GM12878 (cell line): ENCODE data around the gene EMB. TPM values are rescaled to one million over a fixed set of nuclear protein-coding genes. Genes with fewer than 3 reads are reported as not detected.
"Not testable (repeated sequence)": the region's sequence is repeated elsewhere in the genome, so short reads cannot be mapped to it uniquely, and the experiment has no call there.

ENCODE experiments used
- ATAC-seq: fragments of 200-7000 bp; cut with Tn5 transposase; 3 replicates; pipeline ENCODE4 v1.9.1; 2020; ENCODE audit warnings: mild to moderate bottlenecking, moderate library complexity
- BruUV-seq: library from RNA; stranded (reverse); fragments of 400-500 nt; replicated peaks from 2 replicates; lab custom pipeline; 2021; lab: Mats Ljungman, UMichigan
- CTCF ChIA-PET: fragments of 300-600 bp; sonication (Branson Sonifier 250); formaldehyde crosslinking; extraction: SDS; loops from one replicate; lab custom pipeline; 2021; ENCODE audit warnings: inconsistent platforms; lab: Yijun Ruan, JAX
- POLR2A ChIA-PET: fragments of 350-600 bp; formaldehyde crosslinking; extraction: SDS; loops from one replicate; lab custom pipeline; 2021; ENCODE audit warnings: inconsistent platforms; lab: Charles Lee
- RAD21 ChIA-PET: fragments of 300-600 bp; sonication (Branson Sonifier 250); formaldehyde crosslinking; loops from one replicate; lab custom pipeline; 2023; ENCODE audit warnings: antibody characterized with exemption; ENCODE audit not compliant: unreplicated experiment; lab: Charles Lee
- SMC1A ChIA-PET: fragments of 300-600 bp; sonication (Branson Sonifier 250); formaldehyde crosslinking; loops from one replicate; lab custom pipeline; 2023; ENCODE audit not compliant: unreplicated experiment, uncharacterized antibody; lab: Charles Lee
- DNase-seq: peaks from one replicate; pipeline ENCODE4 v3.0.0-alpha.2; 2011; ENCODE audit warnings: low read depth, low spot score
- FAIRE-seq: peaks from 3 replicates; lab custom pipeline; 2011; peaks lifted over from hg19 to GRCh38; lab: Jason Lieb, UNC
- H2AFZ ChIP-seq: 2 replicates; pipeline ENCODE4 v1.6.0; 2011; ENCODE audit warnings: low read depth, low read length, control low read depth; ENCODE audit not compliant: control insufficient read depth
- H3K27ac ChIP-seq: 2 replicates; pipeline ENCODE4 v1.5.1; 2011; ENCODE audit warnings: control low read depth; ENCODE audit not compliant: control insufficient read depth, insufficient read depth
- H3K27me3 ChIP-seq, 2 experiments: replicated peaks in 1 of 2; 2 replicates each; pipeline versions ENCODE4 v1.6.0 to v1.6.1; 2011; ENCODE audit warnings: low read length in 1 of 2; ENCODE audit not compliant: control insufficient read depth in 2 of 2, insufficient read depth in 2 of 2
- H3K36me3 ChIP-seq, 2 experiments: 2 replicates each; pipeline ENCODE4 v1.5.1; 2011; ENCODE audit warnings: low read length in 1 of 2; ENCODE audit not compliant: control insufficient read depth in 2 of 2, insufficient read depth in 2 of 2
- H3K4me1 ChIP-seq: 2 replicates; pipeline ENCODE4 v1.6.1; 2011; ENCODE audit warnings: mild to moderate bottlenecking, low read length, moderate library complexity, mixed read lengths; ENCODE audit not compliant: control insufficient read depth, insufficient read depth
- H3K4me2 ChIP-seq: 2 replicates; pipeline ENCODE4 v1.6.0; 2011; ENCODE audit warnings: control low read depth; ENCODE audit not compliant: control insufficient read depth, insufficient read depth
- H3K4me3 ChIP-seq: fragments of 200-600 bp; sonication (generic); 2 replicates; pipeline ENCODE4 v1.5.1; 2016
- H3K79me2 ChIP-seq: 2 replicates; pipeline ENCODE4 v1.6.0; 2011; ENCODE audit warnings: low read length; ENCODE audit not compliant: control insufficient read depth, insufficient read depth
- H3K9ac ChIP-seq: 2 replicates; pipeline ENCODE4 v1.8.0; 2011; ENCODE audit warnings: low read length, control low read depth, mixed read lengths; ENCODE audit not compliant: control insufficient read depth, insufficient read depth
- H3K9me3 ChIP-seq: replicated peaks from 3 replicates; pipeline ENCODE4 v1.5.1; 2011; ENCODE audit warnings: mild to moderate bottlenecking, low read length; ENCODE audit not compliant: control insufficient read depth, insufficient read depth
- H4K20me1 ChIP-seq: 2 replicates; pipeline ENCODE4 v1.6.0; 2011; ENCODE audit not compliant: control insufficient read depth, insufficient read depth
- ATF2 ChIP-seq: IDR thresholded peaks from 2 replicates; pipeline ENCODE4 v1.6.1; 2012; ENCODE audit warnings: low read length, inconsistent platforms
- BCL3 ChIP-seq: IDR thresholded peaks from 2 replicates; pipeline ENCODE4 v1.6.1; 2011; ENCODE audit warnings: borderline replicate concordance, low read depth, mild to moderate bottlenecking, moderate library complexity, low read length; ENCODE audit not compliant: insufficient read depth, poor library complexity, severe bottlenecking
- CHD1 ChIP-seq: IDR thresholded peaks from 2 replicates; pipeline ENCODE4 v1.6.1; 2012; ENCODE audit warnings: low read depth, low read length, improper control_type of control experiment
- CREB1 ChIP-seq: IDR thresholded peaks from 2 replicates; pipeline ENCODE4 v1.6.1; 2012; ENCODE audit warnings: low read depth, mild to moderate bottlenecking, inconsistent platforms
- ESRRA ChIP-seq: IDR thresholded peaks from 2 replicates; pipeline ENCODE4 v1.6.1; 2012; ENCODE audit warnings: mild to moderate bottlenecking, low read length, improper control_type of control experiment
- MEF2B ChIP-seq: fragments of 450-650 bp; IDR thresholded peaks from 2 replicates; pipeline ENCODE4 v1.6.1; 2018; ENCODE audit warnings: mild to moderate bottlenecking, moderate library complexity; ENCODE audit not compliant: partially characterized antibody, poor library complexity, severe bottlenecking
- MTA2 ChIP-seq: fragments of 450-650 bp; IDR thresholded peaks from 2 replicates; pipeline ENCODE4 v1.6.1; 2016; ENCODE audit warnings: low read depth, mild to moderate bottlenecking, moderate library complexity
- RCOR1 ChIP-seq: conservative IDR thresholded peaks from 2 replicates; pipeline ENCODE4 v1.6.1; 2012; ENCODE audit warnings: low read depth, low read length, improper control_type of control experiment
- USF1 ChIP-seq: IDR thresholded peaks from 2 replicates; pipeline ENCODE4 v1.6.1; 2011; ENCODE audit warnings: borderline replicate concordance, low read depth, mild to moderate bottlenecking, moderate library complexity, mixed read lengths, low read length; ENCODE audit not compliant: insufficient read depth; ENCODE audit errors: extremely low read length
- WGBS: methylation state at CpG from one replicate; pipeline ENCODE4 v1.1.6; 2016; ENCODE audit warnings: low lambda C conversion rate; ENCODE audit not compliant: insufficient replicate concordance, insufficient coverage; ENCODE audit errors: missing lambda C conversion rate; 5-methylcytosine and 5-hydroxymethylcytosine counted together
- in situ Hi-C: fragments of 300-500 bp; cut with MboI; formaldehyde crosslinking; loops from 9 replicates; pipeline ENCODE4 v1.14.3; 2018; ENCODE audit warnings: mixed read lengths
- intact Hi-C: fragments of 100-400 bp; cut with micrococcal nuclease; formaldehyde crosslinking; loops from one replicate; pipeline ENCODE4 v1.14.2; 2022; ENCODE audit not compliant: unreplicated experiment
- polyA plus RNA-seq, 11 experiments: library from polyadenylated mRNA; depleted of rRNA in 4 of 11; unstranded in 6 of 11; stranded (reverse) in 5 of 11; fragments of >200 nt; fragmentation: Nextera tagmentation in 4 of 11; fragmentation: Illumina TruSeq in 1 of 11; extraction: Ambion mirVana in 4 of 11; extraction: Trizol in 1 of 11; gene quantifications; 1 replicate in 1 of 11; 2 replicates in 10 of 11; pipeline versions ENCODE4 v1.2.1 to v1.2.3, GENCODE V29; 2011 to 2016; ENCODE audit warnings: inconsistent platforms in 2 of 11, missing spikeins in 2 of 11, low read depth in 1 of 11
- total RNA-seq, 4 experiments: library from RNA; depleted of rRNA in 3 of 4; stranded (reverse); fragments of >200 nt in 3 of 4; fragmentation: Illumina TruSeq in 1 of 4; extraction: Trizol in 1 of 4; gene quantifications; 2 replicates each; pipeline versions ENCODE4 v1.2.1 to v1.2.3, GENCODE V29; 2013 to 2021
- TF ChIP-seq, protein P1 (sequence below): IDR thresholded peaks from 2 replicates; pipeline ENCODE4 v1.6.1; 2012; ENCODE audit warnings: low read depth, low read length, improper control_type of control experiment

EMB gene
- total and polyA plus RNA-seq, 10 of the 15 experiments (the other 5 are each of a cell fraction or from before 2014, with no cell fraction given), result 7.0 to 48.9 (median 37.7) TPM

DNA sequence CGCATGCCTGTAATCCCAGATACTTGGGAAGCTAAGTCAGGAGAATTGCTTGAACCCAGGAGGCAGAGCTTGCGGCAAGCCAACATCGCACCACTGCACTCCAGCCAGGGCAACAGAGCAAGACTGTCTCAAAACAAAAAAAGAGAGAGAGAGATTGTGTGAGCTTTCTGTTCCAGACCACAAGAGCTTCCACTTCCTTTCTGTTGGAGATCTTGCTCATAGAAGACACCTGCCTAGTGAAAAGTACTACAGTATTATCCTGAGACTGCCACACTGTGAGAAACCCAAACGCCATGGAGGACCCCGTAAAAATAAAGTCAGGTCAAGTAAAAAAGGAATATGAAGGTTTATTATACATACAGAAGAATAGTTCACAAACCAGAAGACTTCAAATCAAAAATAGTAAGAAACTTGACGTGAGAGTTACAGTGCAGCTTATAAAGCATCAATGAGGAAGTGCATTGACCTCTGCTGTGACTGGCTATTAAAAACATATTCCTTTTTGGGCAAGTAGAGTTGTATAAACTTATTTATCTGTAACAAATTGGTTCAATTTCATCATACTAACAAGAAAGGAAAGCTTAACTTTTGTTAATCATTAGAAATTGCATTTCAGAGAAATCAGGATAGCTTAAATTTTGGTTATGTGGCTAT lies 4.3 kb upstream of the EMB start (continued):
- TF ChIP-seq BCL3 (no peak), CHD1 (no peak), USF1 (no peak), ESRRA (no peak), CREB1 (peak; percentile 27; the same call in 1 of the 2 replicates), MEF2B (peak; percentile 35), MTA2 (peak; percentile 61; the same call in 1 of the 2 replicates), ATF2 (peak; percentile 51; the same call in 1 of the 2 replicates), RCOR1 (no peak)
- TF ChIP-seq, protein P1, sequence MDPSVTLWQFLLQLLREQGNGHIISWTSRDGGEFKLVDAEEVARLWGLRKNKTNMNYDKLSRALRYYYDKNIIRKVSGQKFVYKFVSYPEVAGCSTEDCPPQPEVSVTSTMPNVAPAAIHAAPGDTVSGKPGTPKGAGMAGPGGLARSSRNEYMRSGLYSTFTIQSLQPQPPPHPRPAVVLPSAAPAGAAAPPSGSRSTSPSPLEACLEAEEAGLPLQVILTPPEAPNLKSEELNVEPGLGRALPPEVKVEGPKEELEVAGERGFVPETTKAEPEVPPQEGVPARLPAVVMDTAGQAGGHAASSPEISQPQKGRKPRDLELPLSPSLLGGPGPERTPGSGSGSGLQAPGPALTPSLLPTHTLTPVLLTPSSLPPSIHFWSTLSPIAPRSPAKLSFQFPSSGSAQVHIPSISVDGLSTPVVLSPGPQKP, result no peak
- TF ChIP-seq, all 136 proteins: peak for 38

GRCh38 chr5:50442559-50443539 lies 1.8 kb upstream of the EMB start:
- H3K27ac ChIP-seq, H3K27me3 ChIP-seq, H2AFZ ChIP-seq, H3K9ac ChIP-seq, H3K4me1 ChIP-seq, H3K79me2 ChIP-seq, BruUV-seq, in situ Hi-C loops, DNase-seq, ATAC-seq, H3K4me3 ChIP-seq, H3K9me3 ChIP-seq, H3K36me3 ChIP-seq, H4K20me1 ChIP-seq, RAD21 ChIA-PET, FAIRE-seq, H3K4me2 ChIP-seq: not testable (repeated sequence)
- intact Hi-C loops, result loop anchor here (5.0 to 10.0 kb wide), 3 partner anchors 152 to 309 kb away; no protein-coding TSS in a partner anchor
- WGBS, result 52% methylated on average over 3 of the region's 4 CpGs
- CTCF ChIA-PET, result interaction anchor here (2.3 kb wide), 1 partner anchor 309 kb away, joined by 8 read pairs; no protein-coding TSS in a partner anchor
- SMC1A ChIA-PET, result interaction anchor here (0.8 to 1.2 kb wide), 3 partner anchors 118 to 300 kb away, joined by 3 read pairs; no protein-coding TSS in a partner anchor
- POLR2A ChIA-PET, result interaction anchor here (0.5 kb wide), 1 partner anchor 27 kb away, joined by 3 read pairs; no protein-coding TSS in a partner anchor
